Hepatocyte (in vitro differentiated cells): ENCODE results near the gene CPSF4.

ENCODE experiments used
- EZH2 ChIP-seq: fragments of 200-600 bp; sonication (generic); IDR thresholded peaks from 2 replicates; pipeline ENCODE4 v1.6.1; 2016; ENCODE audit warnings: antibody characterized with exemption, mild to moderate bottlenecking, borderline replicate concordance
- EZH2phosphoT487 ChIP-seq: fragments of 200-600 bp; sonication (generic); IDR thresholded peaks from one replicate; pipeline ENCODE4 v1.6.1; 2018; ENCODE audit warnings: antibody characterized with exemption, mild to moderate bottlenecking, low read depth, moderate library complexity; ENCODE audit not compliant: unreplicated experiment, severe bottlenecking
- TF ChIP-seq, protein P1 (sequence below): fragments of 200-600 bp; sonication (generic); IDR thresholded peaks from 2 replicates; pipeline ENCODE4 v1.5.1; 2016; ENCODE audit warnings: antibody characterized with exemption, mild to moderate bottlenecking; ENCODE audit not compliant: poor library complexity

DNA sequence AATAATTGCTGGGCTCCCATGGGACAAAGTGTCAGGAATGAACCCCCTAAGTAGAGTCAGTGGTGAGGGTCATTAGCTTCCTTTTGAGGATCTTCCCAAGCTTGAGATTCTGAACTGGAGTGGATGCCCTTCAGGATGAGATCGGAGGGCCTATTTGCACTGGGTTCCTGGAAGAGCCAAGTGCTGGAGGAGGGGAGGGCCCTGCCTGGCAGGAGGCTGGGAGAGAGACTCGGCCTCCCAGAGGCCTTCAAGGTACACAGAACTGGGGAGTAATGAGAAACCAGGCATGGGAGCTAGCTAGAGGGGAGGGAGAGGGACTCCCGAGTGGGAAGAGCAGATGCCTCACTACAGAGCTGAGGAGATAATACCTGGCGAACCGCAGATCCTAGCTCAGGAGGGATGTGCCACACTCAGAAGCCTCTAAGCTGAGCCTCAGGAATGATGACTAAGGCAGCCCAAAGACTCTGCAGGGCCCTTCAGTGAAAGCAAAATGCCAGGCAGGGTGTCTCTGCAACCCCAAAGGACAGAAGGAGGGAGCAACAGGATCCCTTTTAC, 39.8 kb upstream of the CPSF4 start:
- TF ChIP-seq, protein P1, sequence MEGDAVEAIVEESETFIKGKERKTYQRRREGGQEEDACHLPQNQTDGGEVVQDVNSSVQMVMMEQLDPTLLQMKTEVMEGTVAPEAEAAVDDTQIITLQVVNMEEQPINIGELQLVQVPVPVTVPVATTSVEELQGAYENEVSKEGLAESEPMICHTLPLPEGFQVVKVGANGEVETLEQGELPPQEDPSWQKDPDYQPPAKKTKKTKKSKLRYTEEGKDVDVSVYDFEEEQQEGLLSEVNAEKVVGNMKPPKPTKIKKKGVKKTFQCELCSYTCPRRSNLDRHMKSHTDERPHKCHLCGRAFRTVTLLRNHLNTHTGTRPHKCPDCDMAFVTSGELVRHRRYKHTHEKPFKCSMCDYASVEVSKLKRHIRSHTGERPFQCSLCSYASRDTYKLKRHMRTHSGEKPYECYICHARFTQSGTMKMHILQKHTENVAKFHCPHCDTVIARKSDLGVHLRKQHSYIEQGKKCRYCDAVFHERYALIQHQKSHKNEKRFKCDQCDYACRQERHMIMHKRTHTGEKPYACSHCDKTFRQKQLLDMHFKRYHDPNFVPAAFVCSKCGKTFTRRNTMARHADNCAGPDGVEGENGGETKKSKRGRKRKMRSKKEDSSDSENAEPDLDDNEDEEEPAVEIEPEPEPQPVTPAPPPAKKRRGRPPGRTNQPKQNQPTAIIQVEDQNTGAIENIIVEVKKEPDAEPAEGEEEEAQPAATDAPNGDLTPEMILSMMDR: no peak
- TF ChIP-seq EZH2: no peak
- TF ChIP-seq EZH2phosphoT487: no peak
